Measurements from ENCODE around the gene TMEM91.

DNA sequence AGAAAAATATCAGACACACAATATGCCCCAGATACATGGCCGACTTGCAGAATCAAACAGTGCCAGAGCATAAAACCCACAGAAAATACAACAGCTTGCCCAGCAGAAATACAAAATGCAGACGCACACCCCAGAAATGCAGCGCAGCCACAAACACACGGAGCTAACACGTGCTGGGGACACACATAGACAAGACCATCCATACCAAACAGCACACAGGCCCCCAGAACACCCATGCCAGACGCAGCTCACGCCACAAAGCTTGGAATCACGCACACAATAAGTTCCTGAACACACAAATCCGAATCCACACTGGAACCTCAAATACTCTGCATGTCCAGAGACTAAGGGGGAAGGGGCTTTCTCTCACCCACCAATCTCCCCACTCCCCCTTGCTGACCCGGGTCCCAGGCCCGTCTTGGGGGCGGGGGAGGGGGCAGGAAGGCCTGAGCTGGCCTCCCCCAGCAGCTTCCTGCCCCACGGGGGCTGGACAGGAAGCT is 49.2 kb upstream of the TMEM91 start:
- TF ChIP-seq, protein P1, sequence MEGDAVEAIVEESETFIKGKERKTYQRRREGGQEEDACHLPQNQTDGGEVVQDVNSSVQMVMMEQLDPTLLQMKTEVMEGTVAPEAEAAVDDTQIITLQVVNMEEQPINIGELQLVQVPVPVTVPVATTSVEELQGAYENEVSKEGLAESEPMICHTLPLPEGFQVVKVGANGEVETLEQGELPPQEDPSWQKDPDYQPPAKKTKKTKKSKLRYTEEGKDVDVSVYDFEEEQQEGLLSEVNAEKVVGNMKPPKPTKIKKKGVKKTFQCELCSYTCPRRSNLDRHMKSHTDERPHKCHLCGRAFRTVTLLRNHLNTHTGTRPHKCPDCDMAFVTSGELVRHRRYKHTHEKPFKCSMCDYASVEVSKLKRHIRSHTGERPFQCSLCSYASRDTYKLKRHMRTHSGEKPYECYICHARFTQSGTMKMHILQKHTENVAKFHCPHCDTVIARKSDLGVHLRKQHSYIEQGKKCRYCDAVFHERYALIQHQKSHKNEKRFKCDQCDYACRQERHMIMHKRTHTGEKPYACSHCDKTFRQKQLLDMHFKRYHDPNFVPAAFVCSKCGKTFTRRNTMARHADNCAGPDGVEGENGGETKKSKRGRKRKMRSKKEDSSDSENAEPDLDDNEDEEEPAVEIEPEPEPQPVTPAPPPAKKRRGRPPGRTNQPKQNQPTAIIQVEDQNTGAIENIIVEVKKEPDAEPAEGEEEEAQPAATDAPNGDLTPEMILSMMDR (conservative IDR thresholded peaks at IDR 0.05; ENCODE audit: low read depth in 2 of 2) = no peak
- TF ChIP-seq EZH2 (IDR thresholded peaks at IDR 0.05; ENCODE audit: low read depth, unreplicated experiment) (no peak), POLR2AphosphoS5 (IDR thresholded peaks at IDR 0.05; ENCODE audit: low read depth) (no peak), JUNB (IDR thresholded peaks at IDR 0.05; ENCODE audit: unreplicated experiment) (no peak), EZH2phosphoT487 (IDR thresholded peaks at IDR 0.05; ENCODE audit: unreplicated experiment) (no peak)

Data from GM23338 (cell line).